HepG2 (cell line): Measurements from ENCODE around the gene PDSS2. TPM values are rescaled to one million over a fixed set of nuclear protein-coding genes. Genes with fewer than 3 reads are reported as not detected.

Source experiments
- ATAC-seq: fragments of 200-7000 bp; cut with Tn5 transposase; 3 replicates; pipeline ENCODE4 v1.9.1; 2020; ENCODE audit warnings: mild to moderate bottlenecking, moderate library complexity
- BruUV-seq: library from RNA; stranded (reverse); fragments of 400-500 nt; replicated peaks from 2 replicates; lab custom pipeline; 2021; lab: Mats Ljungman, UMichigan
- CTCF ChIA-PET: fragments of 300-600 bp; formaldehyde crosslinking; extraction: SDS; loops from one replicate; lab custom pipeline; 2021; ENCODE audit warnings: low total read pairs, inconsistent platforms, low intra/inter-chr PET ratio; lab: Yijun Ruan, JAX
- POLR2A ChIA-PET: fragments of 350-600 bp; sonication (Branson Sonifier 250); formaldehyde crosslinking; loops from one replicate; lab custom pipeline; 2020; ENCODE audit warnings: antibody characterized with exemption, inconsistent platforms; lab: Yijun Ruan, JAX
- DNase-seq: peaks from one replicate; pipeline ENCODE4 v3.0.0-alpha.2; 2015; ENCODE audit warnings: low spot score
- FAIRE-seq: peaks from 3 replicates; lab custom pipeline; 2011; peaks lifted over from hg19 to GRCh38; lab: Jason Lieb, UNC
- H2AFZ ChIP-seq: one replicate; pipeline ENCODE4 v1.6.1; 2011; ENCODE audit warnings: low read length, inconsistent platforms
- H3K27ac ChIP-seq: fragments of 300-600 bp; 3 replicates; pipeline ENCODE4 v1.8.0; 2011; ENCODE audit warnings: mixed run types, mild to moderate bottlenecking, mixed read lengths, low read length, inconsistent platforms; ENCODE audit not compliant: insufficient read depth; ENCODE audit errors: extremely low read length
- H3K27me3 ChIP-seq, 2 experiments: fragments of 200-600 bp in 1 of 2; 2 replicates in 1 of 2; 3 replicates in 1 of 2; pipeline versions ENCODE4 v1.6.0 to v1.8.0; 2011; ENCODE audit warnings: low read length in 2 of 2, mild to moderate bottlenecking in 2 of 2, moderate library complexity in 2 of 2, inconsistent platforms in 1 of 2; ENCODE audit not compliant: insufficient read depth in 2 of 2, control insufficient read depth in 1 of 2
- H3K36me3 ChIP-seq, 2 experiments: fragments of 200-600 bp in 1 of 2; replicated peaks in 1 of 2; 2 replicates in 1 of 2; 3 replicates in 1 of 2; pipeline versions ENCODE4 v1.5.1 to v1.8.0; 2011; ENCODE audit warnings: low read length in 2 of 2, inconsistent platforms in 1 of 2; ENCODE audit not compliant: insufficient read depth in 2 of 2, control insufficient read depth in 1 of 2
- H3K4me1 ChIP-seq: 2 replicates; pipeline ENCODE4 v1.5.1; 2012; ENCODE audit warnings: low read length, inconsistent platforms; ENCODE audit not compliant: insufficient read depth
- H3K4me2 ChIP-seq: 2 replicates; pipeline ENCODE4 v1.6.0; 2011; ENCODE audit warnings: low read depth, low read length, inconsistent platforms
- H3K4me3 ChIP-seq, 3 experiments: fragments of 200-600 bp in 1 of 3; sonication (generic), shearing (Covaris generic) in 1 of 3; replicated peaks in 1 of 3; 2 replicates each; pipeline ENCODE4 v1.5.1; 2011 to 2016; ENCODE audit warnings: low read length in 3 of 3, inconsistent platforms in 2 of 3, low read depth in 2 of 3, mild to moderate bottlenecking in 2 of 3, control low read depth in 1 of 3, mixed read lengths in 1 of 3; ENCODE audit not compliant: insufficient read depth in 1 of 3
- H3K79me2 ChIP-seq: one replicate; pipeline ENCODE4 v1.6.1; 2011; ENCODE audit warnings: low read length, inconsistent platforms; ENCODE audit not compliant: insufficient read depth
- H3K9ac ChIP-seq: 2 replicates; pipeline ENCODE4 v1.6.0; 2011; ENCODE audit warnings: mild to moderate bottlenecking, low read depth, low read length, inconsistent platforms; ENCODE audit not compliant: insufficient read depth
- H3K9me3 ChIP-seq: 2 replicates; pipeline ENCODE4 v1.5.1; 2012; ENCODE audit warnings: mild to moderate bottlenecking, low read length
- H4K20me1 ChIP-seq: 2 replicates; pipeline ENCODE4 v1.6.0; 2011; ENCODE audit warnings: inconsistent platforms, mild to moderate bottlenecking, low read length, moderate library complexity; ENCODE audit not compliant: insufficient read depth
- EP300 ChIP-seq, 3 experiments: sonication (generic) in 1 of 3; formaldehyde crosslinking in 1 of 3; IDR thresholded peaks; 2 replicates each; pipeline versions ENCODE4 v1.5.1 to v1.6.1; 2011 to 2020; ENCODE audit warnings: low read depth in 2 of 3, low read length in 2 of 3, borderline replicate concordance in 1 of 3, improper control_type of control experiment in 1 of 3, mild to moderate bottlenecking in 1 of 3, missing genetic modification reagents in 1 of 3, moderate library complexity in 1 of 3
- GABPB1 ChIP-seq: IDR thresholded peaks from 2 replicates; pipeline ENCODE4 v1.6.1; 2016; ENCODE audit warnings: mild to moderate bottlenecking, missing genetic modification reagents, moderate library complexity, missing compliant biosample characterization
- KAT7 ChIP-seq: IDR thresholded peaks from 2 replicates; pipeline ENCODE4 v1.6.1; 2018; ENCODE audit warnings: borderline replicate concordance, missing compliant biosample characterization
- NFE2L2 ChIP-seq: fragments of 150-350 bp; IDR thresholded peaks from 2 replicates; pipeline ENCODE4 v1.6.1; 2014; ENCODE audit warnings: low read length
- PAWR ChIP-seq: sonication (generic); formaldehyde crosslinking; IDR thresholded peaks from 2 replicates; pipeline ENCODE4 v1.4.0; 2020; ENCODE audit warnings: missing genetic modification reagents, mild to moderate bottlenecking, borderline replicate concordance
- POLR2AphosphoS5 ChIP-seq: IDR thresholded peaks from 2 replicates; pipeline ENCODE4 v1.6.1; 2012; ENCODE audit warnings: low read depth, low read length
- RXRA ChIP-seq: sonication (generic); formaldehyde crosslinking; IDR thresholded peaks from 2 replicates; pipeline ENCODE4 v1.5.1; 2020; ENCODE audit warnings: missing genetic modification reagents
- SKI ChIP-seq: fragments of 450-650 bp; IDR thresholded peaks from one replicate; pipeline ENCODE4 v1.6.1; 2018; ENCODE audit warnings: mild to moderate bottlenecking; ENCODE audit not compliant: partially characterized antibody
- YEATS2 ChIP-seq: sonication (generic); formaldehyde crosslinking; IDR thresholded peaks from 2 replicates; pipeline ENCODE4 v1.4.0; 2020; ENCODE audit warnings: missing genetic modification reagents, borderline replicate concordance
- YY1 ChIP-seq: IDR thresholded peaks from 2 replicates; pipeline ENCODE4 v1.6.1; 2011; ENCODE audit warnings: low read length, low read depth, moderate library complexity, mild to moderate bottlenecking; ENCODE audit not compliant: insufficient read depth, insufficient replicate concordance
- ZFP36 ChIP-seq: fragments of 150-350 bp; IDR thresholded peaks from 2 replicates; pipeline ENCODE4 v1.6.1; 2018; ENCODE audit warnings: borderline replicate concordance, low read length, low read depth; ENCODE audit not compliant: partially characterized antibody
- ZNF556 ChIP-seq: sonication (generic); formaldehyde crosslinking; IDR thresholded peaks from 2 replicates; pipeline ENCODE4 v1.4.0; 2020; ENCODE audit warnings: mild to moderate bottlenecking, missing genetic modification reagents, borderline replicate concordance
- WGBS: methylation state at CpG from one replicate; pipeline ENCODE4 v1.1.6; 2017; ENCODE audit warnings: low lambda C conversion rate; 5-methylcytosine and 5-hydroxymethylcytosine counted together
- in situ Hi-C: cut with HindIII; loops from 2 replicates; pipeline ENCODE4 v1.10.0; 2017; ENCODE audit warnings: low pct_unique_long_range_greater_than_20kb; ENCODE audit not compliant: extremely low pct_ligation_motif_present
- intact Hi-C: fragments of 100-400 bp; cut with micrococcal nuclease; formaldehyde crosslinking; loops from one replicate; pipeline ENCODE4 v1.10.0; 2022; ENCODE audit not compliant: unreplicated experiment
- polyA plus RNA-seq, 8 experiments: library from polyadenylated mRNA; depleted of rRNA in 3 of 8; stranded (reverse) in 7 of 8; unstranded in 1 of 8; fragments of >200 nt; fragmentation: Illumina TruSeq in 4 of 8; extraction: Trizol in 4 of 8; gene quantifications; 2 replicates each; pipeline versions ENCODE4 v1.2.1 to v1.2.3, GENCODE V29; 2011 to 2016; ENCODE audit warnings: low read depth in 4 of 8, missing spikeins in 1 of 8, mixed read lengths in 1 of 8; ENCODE audit not compliant: insufficient read depth in 1 of 8
- total RNA-seq, 5 experiments: library from RNA; depleted of rRNA; stranded (reverse); fragments of >200 nt; fragmentation: Illumina TruSeq; extraction: Trizol; gene quantifications; 2 replicates each; pipeline ENCODE4 v1.2.3, GENCODE V29; 2016; ENCODE audit warnings: low read depth in 1 of 5
- TF ChIP-seq, protein P1 (sequence below): sonication (generic); formaldehyde crosslinking; IDR thresholded peaks from 2 replicates; pipeline ENCODE4 v1.8.1; 2023; ENCODE audit warnings: mild to moderate bottlenecking, missing genetic modification reagents
- TF ChIP-seq, protein P2 (sequence below): sonication (generic); formaldehyde crosslinking; IDR thresholded peaks from 2 replicates; pipeline ENCODE4 v1.8.0; 2022; ENCODE audit warnings: missing genetic modification reagents, mild to moderate bottlenecking, inconsistent platforms, borderline replicate concordance
- TF ChIP-seq, protein P3 (sequence below): sonication (generic); formaldehyde crosslinking; IDR thresholded peaks from 2 replicates; pipeline ENCODE4 v1.4.0; 2020; ENCODE audit warnings: missing genetic modification reagents, borderline replicate concordance

Gene PDSS2
- total and polyA plus RNA-seq, 2 of the 13 experiments (the other 11 are each of a cell fraction or from before 2014, with no cell fraction given): 16.2 to 17.0 TPM

DNA sequence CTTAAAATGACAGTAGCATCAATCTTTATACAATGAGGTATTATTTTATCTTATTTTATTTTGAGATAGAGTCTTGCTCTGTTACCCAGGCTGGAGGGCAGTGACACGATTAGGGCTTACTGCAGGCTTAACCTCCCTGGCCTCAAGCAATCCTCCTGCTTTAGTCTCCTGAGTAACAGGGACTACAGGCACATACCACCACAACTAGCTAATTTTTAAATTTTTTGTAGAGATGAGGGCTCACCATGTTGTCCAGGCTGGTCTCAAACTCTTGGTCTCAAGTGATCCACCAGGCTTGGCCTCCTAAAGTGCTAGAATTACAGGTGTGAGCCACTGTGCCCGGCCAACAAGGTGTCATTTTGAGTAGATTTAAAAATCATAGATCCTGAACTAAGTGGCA, 125.9 kb downstream of the PDSS2 start:
- DNase-seq: no peak
- 100% methylated on average over 2 of the region's 2 CpGs for WGBS
- in situ Hi-C loops: no loop called here
- ATAC-seq: no peak
- CTCF ChIA-PET: no interaction called here
- no peak for FAIRE-seq
- no peaks in the 10 kb centered on the region; a peak in 1 of 5 replicates for H3K36me3 ChIP-seq
- H3K27ac ChIP-seq: no peak overlapping the region
- H3K79me2 ChIP-seq: no peaks in the 10 kb centered on the region
- TF ChIP-seq KAT7 (CRISPR knock-in tag) (no peak), GABPB1 (CRISPR knock-in tag) (no peak), SKI (no peak), YY1 (no peak), ZFP36 (no peak), YEATS2 (CRISPR knock-in tag) (no peak), POLR2AphosphoS5 (no peak), ZNF556 (CRISPR knock-in tag) (no peak), EP300 (IDR thresholded peaks at IDR 0.05; ENCODE audit: low read depth in 2 of 2, low read length in 2 of 2) (no peak), EP300 (CRISPR knock-in tag; IDR thresholded peaks at IDR 0.05; ENCODE audit: borderline replicate concordance) (no peak), RXRA (CRISPR knock-in tag) (no peak), NFE2L2 (no peak), PAWR (CRISPR knock-in tag) (no peak)
- TF ChIP-seq, protein P1, sequence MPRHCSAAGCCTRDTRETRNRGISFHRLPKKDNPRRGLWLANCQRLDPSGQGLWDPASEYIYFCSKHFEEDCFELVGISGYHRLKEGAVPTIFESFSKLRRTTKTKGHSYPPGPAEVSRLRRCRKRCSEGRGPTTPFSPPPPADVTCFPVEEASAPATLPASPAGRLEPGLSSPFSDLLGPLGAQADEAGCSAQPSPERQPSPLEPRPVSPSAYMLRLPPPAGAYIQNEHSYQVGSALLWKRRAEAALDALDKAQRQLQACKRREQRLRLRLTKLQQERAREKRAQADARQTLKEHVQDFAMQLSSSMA: no peak
- TF ChIP-seq, protein P2, sequence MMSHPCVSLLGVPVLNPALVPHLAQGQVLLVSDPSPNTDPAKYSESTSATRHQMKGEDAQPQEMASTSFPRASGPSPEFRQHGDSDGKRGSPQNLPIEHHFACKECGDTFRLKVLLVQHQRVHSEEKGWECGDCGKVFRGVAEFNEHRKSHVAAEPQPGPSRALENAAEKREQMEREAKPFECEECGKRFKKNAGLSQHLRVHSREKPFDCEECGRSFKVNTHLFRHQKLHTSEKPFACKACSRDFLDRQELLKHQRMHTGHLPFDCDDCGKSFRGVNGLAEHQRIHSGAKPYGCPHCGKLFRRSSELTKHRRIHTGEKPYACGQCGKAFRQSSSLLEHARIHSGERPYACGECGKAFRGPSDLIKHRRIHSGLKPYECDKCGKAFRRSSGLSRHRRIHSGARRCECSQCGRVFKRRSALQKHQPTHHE (CRISPR knock-in tag): no peak
- TF ChIP-seq, protein P3, sequence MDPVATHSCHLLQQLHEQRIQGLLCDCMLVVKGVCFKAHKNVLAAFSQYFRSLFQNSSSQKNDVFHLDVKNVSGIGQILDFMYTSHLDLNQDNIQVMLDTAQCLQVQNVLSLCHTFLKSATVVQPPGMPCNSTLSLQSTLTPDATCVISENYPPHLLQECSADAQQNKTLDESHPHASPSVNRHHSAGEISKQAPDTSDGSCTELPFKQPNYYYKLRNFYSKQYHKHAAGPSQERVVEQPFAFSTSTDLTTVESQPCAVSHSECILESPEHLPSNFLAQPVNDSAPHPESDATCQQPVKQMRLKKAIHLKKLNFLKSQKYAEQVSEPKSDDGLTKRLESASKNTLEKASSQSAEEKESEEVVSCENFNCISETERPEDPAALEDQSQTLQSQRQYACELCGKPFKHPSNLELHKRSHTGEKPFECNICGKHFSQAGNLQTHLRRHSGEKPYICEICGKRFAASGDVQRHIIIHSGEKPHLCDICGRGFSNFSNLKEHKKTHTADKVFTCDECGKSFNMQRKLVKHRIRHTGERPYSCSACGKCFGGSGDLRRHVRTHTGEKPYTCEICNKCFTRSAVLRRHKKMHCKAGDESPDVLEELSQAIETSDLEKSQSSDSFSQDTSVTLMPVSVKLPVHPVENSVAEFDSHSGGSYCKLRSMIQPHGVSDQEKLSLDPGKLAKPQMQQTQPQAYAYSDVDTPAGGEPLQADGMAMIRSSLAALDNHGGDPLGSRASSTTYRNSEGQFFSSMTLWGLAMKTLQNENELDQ (CRISPR knock-in tag): no peak
- intact Hi-C loops: no loop called here
- no peaks in the 10 kb centered on the region for H4K20me1 ChIP-seq
- no TSS peak for BruUV-seq
- peaks cover 40% of the 10 kb centered on the region for H3K4me1 ChIP-seq
- H3K4me3 ChIP-seq: no peak overlapping the region
- no peaks in the 10 kb centered on the region for H3K27me3 ChIP-seq
- POLR2A ChIA-PET: no interaction called here
- H3K4me2 ChIP-seq: no peak overlapping the region
- H2AFZ ChIP-seq: no peak overlapping the region
- H3K9ac ChIP-seq: no peak overlapping the region
- no peaks in the 10 kb centered on the region for H3K9me3 ChIP-seq
